Measurements from ENCODE around the gene ADAMTS17. TPM values are rescaled to one million over a fixed set of nuclear protein-coding genes. Genes with fewer than 3 reads are reported as not detected.

Gene ADAMTS17
- total RNA-seq, 1 donor from 2014 or later: 4.8 TPM

- DNase-seq (ENCODE audit: low spot score): no peak
- Mint-ChIP-seq H3K27ac (ENCODE audit: unreplicated experiment) (no peak overlapping the region), H3K4me1 (ENCODE audit: unreplicated experiment) (no peaks in the 10 kb centered on the region), H3K4me3 (ENCODE audit: unreplicated experiment) (no peak overlapping the region), H3K27me3 (ENCODE audit: unreplicated experiment) (peaks cover 2% of the 10 kb centered on the region), H3K36me3 (ENCODE audit: low read depth, unreplicated experiment) (peaks cover 4% of the 10 kb centered on the region), H3K9me3 (ENCODE audit: unreplicated experiment) (no peaks in the 10 kb centered on the region)
- no peak for TF ChIP-seq CTCF (IDR thresholded peaks at IDR 0.05; ENCODE audit: unreplicated experiment)
Observed at GRCh38 chr15:100049936-100050876, 291.6 kb downstream of the ADAMTS17 start.

GRCh38 chr15:100049483-100049882 lies 292.3 kb downstream of the ADAMTS17 start:
- Mint-ChIP-seq H3K4me3 (ENCODE audit: unreplicated experiment) (no peak overlapping the region), H3K9me3 (ENCODE audit: unreplicated experiment) (no peaks in the 10 kb centered on the region), H3K27me3 (ENCODE audit: unreplicated experiment) (peaks cover 2% of the 10 kb centered on the region), H3K36me3 (ENCODE audit: low read depth, unreplicated experiment) (peaks cover 4% of the 10 kb centered on the region), H3K27ac (ENCODE audit: unreplicated experiment) (no peak overlapping the region), H3K4me1 (ENCODE audit: unreplicated experiment) (no peaks in the 10 kb centered on the region)
- DNase-seq (ENCODE audit: low spot score): no peak
- no peak for TF ChIP-seq CTCF (IDR thresholded peaks at IDR 0.05; ENCODE audit: unreplicated experiment)

GRCh38 chr15:100048736-100049135 lies 293.0 kb downstream of the ADAMTS17 start:
- no peaks in the 10 kb centered on the region for H3K9me3 Mint-ChIP-seq (ENCODE audit: unreplicated experiment)
- H3K27ac Mint-ChIP-seq (ENCODE audit: unreplicated experiment): no peak overlapping the region
- DNase-seq (ENCODE audit: low spot score): no peak
- H3K36me3 Mint-ChIP-seq (ENCODE audit: low read depth, unreplicated experiment): peaks cover 4% of the 10 kb centered on the region
- no peak overlapping the region for H3K4me3 Mint-ChIP-seq (ENCODE audit: unreplicated experiment)
- H3K4me1 Mint-ChIP-seq (ENCODE audit: unreplicated experiment): no peaks in the 10 kb centered on the region
- TF ChIP-seq CTCF (IDR thresholded peaks at IDR 0.05; ENCODE audit: unreplicated experiment): no peak
- peaks cover 2% of the 10 kb centered on the region for H3K27me3 Mint-ChIP-seq (ENCODE audit: unreplicated experiment)

- Mint-ChIP-seq H3K4me1 (ENCODE audit: unreplicated experiment) (no peaks in the 10 kb centered on the region), H3K27me3 (ENCODE audit: unreplicated experiment) (no peaks in the 10 kb centered on the region), H3K9me3 (ENCODE audit: unreplicated experiment) (no peaks in the 10 kb centered on the region), H3K36me3 (ENCODE audit: low read depth, unreplicated experiment) (peaks cover 4% of the 10 kb centered on the region), H3K27ac (ENCODE audit: unreplicated experiment) (no peak overlapping the region), H3K4me3 (ENCODE audit: unreplicated experiment) (no peak overlapping the region)
- DNase-seq (ENCODE audit: low spot score): no peak
- TF ChIP-seq CTCF (IDR thresholded peaks at IDR 0.05; ENCODE audit: unreplicated experiment): no peak
Observed at GRCh38 chr15:100043692-100044091, 298.1 kb downstream of the ADAMTS17 start.

DNA sequence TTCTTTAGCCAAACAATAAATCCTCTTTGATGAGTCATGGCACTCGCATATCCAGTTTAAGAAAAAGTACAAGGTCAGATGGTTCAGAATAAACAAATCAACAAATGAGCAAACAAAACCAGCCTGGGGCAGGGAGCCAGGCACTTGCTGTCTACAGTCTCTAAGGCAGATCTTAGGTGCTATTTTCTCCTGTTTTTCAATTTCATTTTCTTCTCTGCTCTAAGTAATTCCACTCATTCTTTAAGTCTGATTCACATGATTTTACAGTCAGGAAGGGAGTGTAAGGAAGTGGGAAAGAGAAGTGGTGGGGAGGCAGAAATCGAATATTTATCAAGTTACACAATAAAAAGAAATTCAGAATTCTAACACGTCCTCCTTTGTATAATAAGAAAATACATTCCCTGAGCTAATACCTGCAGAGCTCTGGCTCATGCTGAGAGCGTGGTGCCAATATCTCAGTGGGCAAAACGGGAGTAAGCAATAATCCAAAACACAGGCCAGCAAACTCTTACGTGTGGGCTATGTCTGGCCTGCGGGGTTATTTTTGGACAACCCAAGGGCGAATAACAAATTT lies 298.6 kb downstream of the ADAMTS17 start:
- no peaks in the 10 kb centered on the region for H3K27me3 Mint-ChIP-seq (ENCODE audit: unreplicated experiment)
- H3K4me3 Mint-ChIP-seq (ENCODE audit: unreplicated experiment): no peak overlapping the region
- H3K36me3 Mint-ChIP-seq (ENCODE audit: low read depth, unreplicated experiment): peaks cover 4% of the 10 kb centered on the region
- H3K27ac Mint-ChIP-seq (ENCODE audit: unreplicated experiment): no peak overlapping the region
- no peaks in the 10 kb centered on the region for H3K4me1 Mint-ChIP-seq (ENCODE audit: unreplicated experiment)
- TF ChIP-seq CTCF (IDR thresholded peaks at IDR 0.05; ENCODE audit: unreplicated experiment): no peak
- H3K9me3 Mint-ChIP-seq (ENCODE audit: unreplicated experiment): no peaks in the 10 kb centered on the region
- no peak for DNase-seq (ENCODE audit: low spot score)
